NCI-H748 treated with DMSO at 0.1 percent for 48 hours (cell line): Measurements from ENCODE around the gene DCBLD2.
A peak's percentile ranks its signal among the peaks of the same experiment; 100 is the strongest.

ENCODE experiments used
- DNase-seq: peaks from one replicate; lab custom pipeline; 2025; lab: John Stamatoyannopoulos, UW

Gene DCBLD2

DNA sequence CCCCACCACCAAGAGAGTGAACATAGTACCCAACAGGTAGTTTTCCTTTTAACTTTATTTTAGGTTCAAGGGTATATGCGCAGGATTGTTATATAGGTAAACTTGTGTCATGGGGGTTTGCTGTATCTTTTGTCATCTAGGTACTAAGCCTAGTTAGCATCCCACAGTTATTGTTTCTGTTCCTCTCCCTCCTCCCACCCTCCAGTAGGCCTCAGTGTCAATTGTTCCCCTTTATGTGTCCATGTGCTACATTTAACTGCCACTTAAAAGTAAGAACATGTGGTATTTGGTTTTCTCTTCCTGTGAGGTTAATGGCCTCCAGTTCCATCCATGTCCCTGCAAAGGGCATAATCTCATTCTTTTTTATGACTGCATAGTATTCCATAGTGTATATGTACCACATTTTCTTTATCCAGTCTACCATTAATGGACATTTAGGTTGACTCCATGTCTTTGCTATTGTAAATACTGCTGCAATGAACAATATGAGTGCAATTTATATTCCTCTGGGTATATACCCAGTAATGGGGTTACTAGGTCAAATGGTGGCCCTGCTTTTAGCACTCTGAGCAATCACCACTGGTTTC is 72.2 kb downstream of the DCBLD2 start:
- DNase-seq: no peak

DNA sequence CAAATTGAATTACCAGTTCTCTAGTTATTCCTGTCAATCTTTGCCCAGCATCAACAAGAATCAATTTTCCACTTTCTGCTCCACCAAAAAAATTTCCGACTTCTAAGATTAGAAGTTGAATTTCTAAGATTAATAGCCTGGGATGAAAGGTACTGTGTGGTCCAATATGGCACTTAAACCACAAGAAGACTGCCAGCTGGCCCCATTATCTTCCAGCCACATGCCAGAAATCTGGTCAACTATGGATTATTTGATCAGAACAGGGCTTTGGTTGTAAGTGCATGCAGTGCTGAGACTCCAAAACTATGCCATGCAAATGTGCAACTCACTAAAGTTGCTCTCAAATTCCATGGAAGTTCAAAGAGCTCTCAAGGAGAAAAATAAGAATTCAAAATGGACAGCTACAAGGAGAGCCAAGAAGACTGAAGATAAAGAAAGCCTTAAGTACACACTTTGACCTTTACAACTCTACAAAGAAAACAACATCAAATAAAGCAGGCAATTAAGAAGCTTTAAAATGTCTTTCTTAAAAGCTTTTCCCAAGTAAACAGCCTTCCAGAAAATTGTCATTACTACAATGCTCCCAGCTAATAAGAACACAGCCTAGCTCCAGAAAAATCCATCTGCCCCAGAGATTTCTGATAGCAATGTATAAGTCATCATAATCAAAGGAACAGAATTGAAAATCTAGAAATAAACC is 74.1 kb downstream of the DCBLD2 start:
- DNase-seq: no peak

DNA sequence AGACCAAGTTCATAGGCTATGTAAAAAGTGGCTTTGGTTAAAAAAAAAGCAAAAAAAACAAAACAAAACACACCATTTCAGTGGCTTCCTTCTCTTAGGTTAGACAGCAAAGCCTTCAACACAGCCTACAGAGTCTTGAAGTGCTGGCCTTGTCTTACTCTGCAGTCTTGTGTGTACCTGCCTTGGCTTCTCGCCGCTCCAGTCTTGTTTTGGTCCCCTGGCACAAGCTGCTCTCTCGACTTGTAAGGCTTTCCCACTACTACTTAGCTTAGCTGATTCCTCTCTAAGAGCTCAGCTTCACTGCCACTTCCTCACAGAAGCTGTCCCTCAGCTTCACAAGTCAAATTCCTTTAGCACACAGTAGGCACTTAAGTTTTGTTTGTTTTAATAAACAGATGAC is 75.4 kb downstream of the DCBLD2 start:
- DNase-seq: no peak

DNA sequence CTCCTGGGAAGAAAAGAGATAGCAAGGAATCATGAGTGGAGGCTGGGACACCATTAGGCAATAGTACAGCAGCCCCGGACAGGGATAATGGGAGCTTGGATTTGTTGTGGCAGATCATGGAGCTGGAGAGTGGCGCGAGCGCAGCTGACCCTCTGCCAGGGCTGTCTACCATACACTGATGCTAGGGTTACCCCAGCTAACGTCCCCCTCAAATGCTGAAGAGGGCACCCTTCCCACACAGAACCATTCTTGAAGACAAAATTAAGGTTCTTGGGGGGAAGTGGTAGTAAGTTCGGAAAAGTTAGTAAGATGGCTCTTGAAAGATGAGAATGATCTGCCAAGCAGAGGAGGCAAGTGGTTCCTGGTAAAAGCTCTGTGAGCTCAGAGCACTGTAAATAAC is 77.2 kb downstream of the DCBLD2 start:
- no peak for DNase-seq

DNA sequence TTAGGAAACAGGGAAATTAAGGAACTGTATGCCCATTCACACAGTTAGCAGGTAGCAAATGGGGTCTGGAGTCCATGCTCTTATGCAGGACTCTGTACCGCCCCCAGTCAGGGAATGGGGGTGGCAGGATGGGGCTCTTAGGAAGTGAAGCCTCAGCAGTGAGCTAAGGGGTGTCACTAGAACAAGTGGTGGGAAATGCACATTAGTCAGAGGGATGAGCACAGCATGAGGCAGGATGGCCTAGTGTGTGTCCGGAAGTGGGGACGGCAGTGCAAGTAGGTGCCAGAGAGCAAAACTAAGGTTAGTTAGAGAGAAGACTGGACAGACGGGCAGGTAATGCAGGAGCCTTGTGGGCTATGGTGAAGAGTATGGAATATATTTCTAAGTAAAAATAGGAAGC is 77.7 kb downstream of the DCBLD2 start:
- no peak for DNase-seq

DNA sequence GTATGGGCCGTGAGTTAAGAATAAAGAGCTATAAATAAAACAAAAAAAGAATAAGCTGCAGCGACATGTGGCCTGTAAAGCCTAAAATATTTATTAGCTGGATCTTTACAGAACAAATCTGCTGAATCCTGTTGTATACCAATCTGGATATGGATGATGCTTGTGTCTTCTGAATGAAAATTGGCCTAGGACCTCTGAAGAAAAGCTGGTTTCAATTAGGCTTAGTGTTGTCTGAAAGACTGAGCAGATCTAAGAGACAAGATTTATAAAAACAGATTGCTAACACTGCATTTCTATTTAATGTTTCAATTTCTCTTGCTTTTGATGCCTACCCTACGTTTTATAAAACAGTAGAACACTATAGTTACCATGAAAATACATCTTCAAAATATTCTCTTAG is 80.4 kb downstream of the DCBLD2 start:
- no peak for DNase-seq

DNA sequence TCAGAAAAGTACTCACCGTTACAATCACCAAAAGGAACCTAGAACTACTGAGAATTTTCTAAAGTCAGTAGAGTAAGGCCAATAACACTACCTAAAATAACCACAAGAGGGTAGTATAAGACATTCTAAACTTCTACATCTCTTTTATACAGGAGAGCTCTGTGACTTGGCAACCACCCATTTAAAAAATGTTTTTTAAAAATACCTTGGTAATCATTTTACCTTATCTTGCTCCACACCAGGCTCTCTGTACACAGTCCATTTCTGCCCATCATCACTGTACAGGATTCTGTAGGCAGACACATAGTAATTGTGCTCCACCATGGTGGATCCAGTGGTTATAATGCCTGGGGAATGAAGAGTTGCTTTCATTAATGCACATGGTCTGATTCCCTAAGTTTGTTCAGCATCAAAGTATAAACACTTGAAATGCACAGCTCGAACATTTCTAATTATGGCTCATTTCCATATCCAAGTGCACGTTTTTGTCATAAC is 83.9 kb downstream of the DCBLD2 start:
- peak; percentile 32 for DNase-seq

DNA sequence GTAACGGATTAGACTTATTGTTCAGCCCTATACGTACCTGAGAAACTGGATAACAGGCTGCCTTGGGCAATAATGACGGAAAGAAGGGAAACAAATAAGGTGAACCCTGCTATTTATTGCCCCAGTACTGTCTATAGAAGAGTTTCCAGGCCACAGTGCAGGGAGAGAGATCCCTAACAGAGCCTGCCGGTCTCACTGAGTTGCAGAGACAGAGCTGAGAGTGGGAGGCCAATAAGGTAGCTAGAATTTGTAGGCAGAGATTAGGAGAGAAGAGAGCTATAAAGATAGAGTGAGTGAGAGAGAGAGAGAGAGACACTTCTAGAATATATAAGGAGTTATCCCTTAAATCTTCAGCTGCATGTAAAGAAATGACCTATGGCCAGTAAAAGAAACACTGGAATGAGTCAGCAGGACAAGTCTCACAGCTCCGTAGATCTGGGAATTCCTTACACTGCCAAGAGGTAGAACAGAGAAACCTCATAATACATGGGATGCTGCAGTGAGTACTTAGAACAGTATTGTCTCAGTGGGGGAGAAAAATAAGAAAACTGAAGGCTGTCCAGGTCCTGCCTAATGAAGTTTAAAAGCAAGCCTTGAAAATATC is 86.6 kb downstream of the DCBLD2 start:
- no peak for DNase-seq

DNA sequence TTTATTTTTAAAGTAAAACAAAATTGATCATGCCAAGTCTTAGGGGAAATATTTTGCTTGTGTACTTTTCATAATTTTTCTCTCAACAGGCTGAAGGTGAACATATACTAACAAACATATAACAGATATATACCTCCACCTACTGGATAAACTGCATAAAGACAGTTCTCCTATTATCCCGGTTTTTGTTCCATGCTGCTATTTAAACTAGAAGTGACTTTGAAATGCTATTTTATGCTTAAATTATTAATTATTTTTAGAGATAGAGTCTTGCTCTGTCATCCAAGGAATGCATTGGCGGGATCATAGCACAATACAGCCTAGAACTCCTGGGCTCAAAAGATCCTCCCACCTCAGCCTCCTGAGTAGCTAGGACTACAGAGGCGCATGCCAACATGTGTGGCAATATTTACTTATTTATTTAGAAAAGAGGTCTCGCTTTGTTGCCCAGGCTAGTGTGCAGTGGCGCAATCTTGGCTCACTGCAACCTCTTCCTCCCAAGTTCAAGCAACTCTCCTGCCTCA is 88.6 kb downstream of the DCBLD2 start:
- DNase-seq: peak; percentile 11

DNA sequence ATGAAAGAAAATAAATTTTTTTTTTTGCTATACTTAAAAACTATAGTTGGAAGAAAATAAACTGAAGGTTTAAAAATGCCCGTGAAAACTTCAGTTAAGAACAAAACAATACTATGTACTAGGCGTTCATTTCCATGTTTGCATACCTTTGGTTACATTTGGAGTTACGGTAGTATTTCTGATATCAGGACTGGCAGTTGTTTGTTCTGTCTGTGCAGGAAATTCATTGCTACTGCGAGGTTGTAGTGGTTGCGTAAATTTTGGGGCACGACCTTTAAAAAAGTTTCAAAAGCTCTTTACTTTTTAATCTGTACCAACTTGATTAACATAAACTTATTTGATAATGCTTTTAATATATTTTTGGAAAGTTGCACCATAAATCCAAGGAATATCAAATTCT is 90.4 kb downstream of the DCBLD2 start:
- no peak for DNase-seq

DNA sequence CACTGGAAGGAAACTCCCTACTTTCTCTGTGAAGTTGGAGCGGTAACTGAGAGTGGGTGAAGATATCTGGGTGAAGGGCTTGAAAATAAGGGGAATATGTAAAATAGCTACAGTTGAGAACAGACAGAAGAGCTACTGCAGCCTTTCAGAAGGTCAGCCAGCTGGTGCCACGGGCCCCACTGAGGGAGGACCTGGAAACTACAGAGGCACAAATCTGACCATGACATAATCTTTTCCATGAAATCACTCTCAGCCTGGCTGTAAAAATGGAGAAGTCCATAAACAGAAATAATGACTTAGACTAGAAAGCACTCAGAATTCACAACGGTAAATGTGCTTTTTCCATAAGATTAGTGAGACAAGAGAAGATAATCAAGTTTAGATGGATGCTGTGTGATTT is 91.9 kb downstream of the DCBLD2 start:
- no peak for DNase-seq

DNA sequence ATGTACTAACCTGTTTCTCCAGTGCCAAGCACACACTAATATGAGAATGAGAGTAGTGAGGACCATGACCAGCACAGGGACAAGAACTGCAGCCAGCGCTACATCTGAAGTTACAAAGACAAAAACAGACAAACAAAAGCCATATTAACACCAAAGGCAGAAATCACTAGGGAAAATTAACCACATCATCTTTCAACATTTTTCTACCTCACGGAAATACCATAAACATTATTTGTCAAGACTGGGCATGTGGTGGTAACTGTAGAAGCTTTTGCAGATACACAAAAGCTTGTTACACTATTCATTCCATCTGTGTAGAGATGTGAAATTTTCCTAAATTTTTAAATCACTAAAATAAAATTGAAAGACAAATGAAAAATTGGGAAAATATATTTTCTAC is 93.4 kb downstream of the DCBLD2 start:
- DNase-seq: no peak

DNA sequence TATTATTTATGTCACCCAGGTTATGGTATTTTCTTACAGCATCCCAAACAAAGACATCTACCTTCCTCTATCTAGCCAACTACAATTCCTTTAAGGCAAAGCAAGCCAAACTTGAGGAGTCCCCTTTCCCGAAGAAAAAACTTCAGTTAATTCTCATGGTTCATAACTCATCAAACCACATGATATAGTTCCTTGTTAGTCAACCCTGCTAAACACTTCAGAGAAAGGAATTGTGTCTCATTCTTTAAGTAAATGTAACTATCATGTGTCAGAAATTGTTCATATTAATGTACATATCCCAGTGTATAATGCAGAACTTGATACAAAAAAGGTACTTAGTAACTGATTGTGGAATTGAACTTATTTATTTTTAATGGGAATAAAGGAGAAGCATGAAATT is 93.9 kb downstream of the DCBLD2 start:
- no peak for DNase-seq

DNA sequence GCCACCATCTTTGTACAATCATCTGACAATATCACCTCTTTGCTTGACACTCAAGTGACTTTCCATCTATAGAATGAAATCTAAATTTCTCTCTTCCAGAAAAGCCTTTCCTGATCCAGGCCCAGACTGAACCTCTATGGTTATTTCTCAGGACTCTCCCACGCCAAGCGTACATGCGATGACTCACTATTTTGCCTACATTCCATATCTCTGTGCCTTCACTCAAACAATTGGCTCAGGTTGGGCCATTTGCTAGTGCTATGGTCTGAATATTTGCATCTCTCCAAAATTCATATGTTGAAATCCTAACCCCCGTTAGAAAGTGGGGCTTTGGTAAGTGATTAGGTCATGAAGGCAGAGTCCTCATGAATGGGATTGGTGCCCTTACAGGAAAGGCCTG is 94.5 kb downstream of the DCBLD2 start:
- DNase-seq: no peak

DNA sequence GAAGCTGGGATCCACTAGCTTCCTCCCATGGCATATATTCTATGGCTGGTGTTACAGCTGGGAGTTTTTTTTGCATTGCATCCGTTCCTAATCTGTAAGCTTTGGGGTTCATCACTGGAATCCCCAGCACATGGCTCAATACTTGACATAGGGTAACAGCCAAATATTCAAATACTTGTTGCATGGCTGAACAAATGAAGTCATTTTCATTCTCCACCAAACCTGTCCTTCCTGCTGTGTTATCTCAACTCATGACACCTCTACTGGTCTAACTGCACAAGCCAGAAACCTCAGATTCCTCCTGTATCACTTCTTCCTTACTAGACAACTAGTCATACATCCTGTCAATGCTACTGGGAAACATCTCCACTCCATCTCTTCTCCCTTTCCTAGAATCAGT is 95.0 kb downstream of the DCBLD2 start:
- DNase-seq: no peak

DNA sequence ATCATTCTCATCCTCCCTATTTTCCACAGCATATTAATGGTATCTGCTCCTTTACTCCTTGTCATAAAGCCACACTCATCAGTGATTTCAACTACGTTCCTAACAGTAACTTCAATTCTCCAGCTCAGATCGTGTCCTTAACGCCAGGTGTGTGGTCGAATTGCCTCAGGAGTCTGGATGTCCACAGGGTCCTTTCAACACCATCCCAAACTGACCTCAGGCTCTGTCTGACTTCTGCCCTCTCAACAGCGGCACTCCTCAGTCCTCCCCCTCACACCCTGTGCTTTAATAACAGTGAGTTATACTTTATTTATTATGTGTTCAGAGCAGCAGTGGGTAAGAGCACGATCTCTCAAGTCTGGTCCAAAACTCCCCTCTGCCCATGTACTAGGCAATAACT is 95.9 kb downstream of the DCBLD2 start:
- no peak for DNase-seq

DNA sequence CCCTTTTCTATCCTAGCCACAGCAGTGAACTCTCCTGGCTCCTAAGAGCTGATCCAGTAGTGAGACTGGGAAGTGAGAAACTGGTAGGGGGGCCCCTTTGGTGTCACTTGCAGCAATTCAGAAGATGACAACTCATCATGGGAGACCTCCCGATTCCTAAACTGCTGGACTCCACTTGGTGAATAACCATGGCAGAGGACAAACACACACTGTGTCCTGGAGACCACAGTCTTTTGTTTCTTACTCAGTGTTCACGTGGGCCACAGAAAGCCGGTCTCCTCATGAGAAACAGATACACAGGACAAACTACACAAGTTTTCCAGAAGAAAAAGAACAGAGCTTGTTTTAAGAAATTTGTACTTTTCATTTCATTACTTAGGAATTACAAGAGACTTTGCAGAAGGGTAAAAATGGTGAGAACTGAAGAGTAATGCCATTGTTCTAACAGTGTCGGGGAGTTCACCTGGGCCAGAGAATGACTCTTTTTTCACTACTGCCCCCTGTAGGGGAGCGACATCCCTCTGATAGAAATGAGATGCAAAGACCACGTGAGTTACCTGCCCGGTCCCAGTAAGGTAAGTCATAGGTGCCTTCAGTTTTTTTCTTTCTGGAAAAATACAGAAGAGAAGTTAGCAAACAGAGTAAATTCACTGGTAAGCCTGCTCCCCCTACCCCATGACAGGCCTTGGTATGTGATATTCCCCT is 100.3 kb downstream of the DCBLD2 start:
- no peak for DNase-seq

DNA sequence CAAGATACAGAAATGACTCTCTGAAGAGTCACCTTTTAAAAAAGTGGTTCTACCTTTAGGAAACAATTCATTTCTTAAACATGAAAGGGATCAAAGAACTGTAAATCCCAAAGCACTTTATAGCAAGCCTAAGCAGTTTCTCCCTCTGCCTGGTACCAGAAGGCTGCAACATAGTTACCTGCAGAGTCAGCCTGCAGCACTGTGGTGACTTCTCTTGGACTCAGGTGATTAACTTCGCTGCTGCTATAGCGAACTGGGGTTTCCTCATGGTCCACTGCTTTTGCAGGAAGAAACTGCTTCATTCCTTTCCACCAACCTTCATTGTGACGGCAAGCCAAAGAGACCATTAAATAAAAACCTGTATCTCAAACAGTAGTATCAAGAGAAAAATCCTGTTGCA is 101.1 kb downstream of the DCBLD2 start:
- DNase-seq: no peak

DNA sequence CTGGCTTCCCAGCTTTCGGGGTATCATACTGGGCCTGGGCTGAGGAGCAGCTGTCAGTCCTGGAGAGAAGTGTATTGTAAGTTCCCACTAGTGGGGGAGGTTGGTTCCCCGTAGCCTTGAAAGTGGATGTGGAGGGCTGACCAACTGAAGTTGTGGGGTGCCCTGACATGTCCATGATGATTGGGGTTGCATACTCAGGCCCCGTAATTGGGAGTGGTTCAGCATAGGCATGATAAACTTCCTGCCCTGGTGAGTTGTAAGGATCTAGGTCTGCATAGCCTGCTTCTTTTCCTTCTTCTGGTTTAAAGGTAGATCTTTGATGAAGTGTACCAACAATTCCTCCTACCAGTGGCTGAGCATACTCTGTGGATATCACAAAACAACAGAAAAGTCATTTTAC is 102.0 kb downstream of the DCBLD2 start:
- DNase-seq: no peak

DNA sequence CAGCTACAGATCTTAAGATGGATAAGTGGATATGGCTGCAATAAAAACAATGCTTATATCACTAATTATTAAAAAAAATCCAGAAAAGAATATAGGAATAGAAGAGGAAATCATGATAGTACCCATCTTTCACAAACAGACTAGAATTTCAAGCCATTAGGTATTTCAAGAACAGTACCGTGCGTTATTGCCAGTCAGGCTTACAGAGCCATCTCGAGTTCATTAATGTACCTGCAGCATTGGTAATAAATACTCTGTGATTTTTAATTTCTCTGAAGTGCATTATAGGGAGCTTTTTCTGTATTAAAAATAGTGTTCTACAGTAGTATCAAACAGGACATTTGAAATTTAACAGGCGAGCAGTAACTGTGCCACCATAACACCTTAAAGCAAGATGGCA is 102.7 kb downstream of the DCBLD2 start:
- no peak for DNase-seq

DNA sequence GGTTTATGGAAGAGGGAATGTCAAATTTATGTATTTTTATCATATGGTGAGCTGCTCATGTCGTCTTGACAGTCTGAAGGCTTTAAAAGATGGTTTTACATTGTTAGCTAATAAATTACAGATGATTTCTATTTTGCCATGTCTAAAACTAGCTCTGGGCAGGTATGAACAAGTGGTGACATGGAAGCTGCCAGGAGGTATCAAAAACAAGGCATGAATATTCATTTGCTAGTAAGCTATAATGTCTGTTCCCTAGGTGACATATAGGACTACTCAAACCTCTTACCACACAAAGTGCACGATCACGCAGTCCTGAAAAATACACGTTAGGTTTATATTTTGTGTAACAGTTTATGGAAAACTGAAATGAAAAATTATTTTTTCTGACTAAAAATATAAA is 103.6 kb downstream of the DCBLD2 start:
- no peak for DNase-seq

DNA sequence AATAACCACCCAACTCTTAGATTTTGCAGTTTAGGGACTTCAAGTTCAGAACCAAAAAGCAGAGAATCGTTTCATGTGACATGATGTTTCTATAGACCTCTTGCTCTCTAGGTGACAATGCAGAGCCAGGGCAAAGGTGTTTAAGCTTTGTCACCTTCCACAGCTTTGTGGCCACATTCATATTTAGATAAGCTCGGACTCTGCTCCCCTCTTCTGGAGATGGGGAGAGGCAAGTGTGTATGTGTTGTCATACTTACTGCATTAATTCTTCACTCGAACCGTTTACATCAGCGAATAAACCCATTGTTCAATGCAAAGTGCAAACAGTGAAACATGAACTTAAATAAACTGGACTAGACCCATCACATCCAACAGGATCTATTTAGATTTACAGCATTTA is 105.2 kb downstream of the DCBLD2 start:
- no peak for DNase-seq

DNA sequence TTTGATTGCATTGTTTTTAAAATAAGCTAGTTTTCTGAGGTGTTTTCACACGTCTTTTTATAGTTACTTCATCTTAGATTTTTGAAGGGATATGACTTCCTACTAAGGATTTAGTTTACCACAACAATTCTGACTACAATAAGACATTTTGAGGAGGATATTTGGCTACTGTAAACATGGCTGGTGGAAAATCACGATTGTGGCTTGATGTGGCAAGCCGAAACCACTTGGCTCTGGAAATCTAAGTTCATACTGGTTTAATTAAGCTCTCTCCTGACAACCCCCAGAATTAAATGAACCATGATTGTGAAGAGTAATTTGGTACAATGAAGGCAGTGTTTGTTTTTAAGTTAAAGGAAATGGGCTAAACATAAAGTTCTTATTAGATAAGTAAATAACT is 107.5 kb downstream of the DCBLD2 start:
- DNase-seq: no peak
